GM12878 (cell line): ENCODE data around the gene SLC1A1. TPM values are rescaled to one million over a fixed set of nuclear protein-coding genes. Genes with fewer than 3 reads are reported as not detected.

Experiments
- ATAC-seq: fragments of 200-7000 bp; cut with Tn5 transposase; 3 replicates; pipeline ENCODE4 v1.9.1; 2020; ENCODE audit warnings: mild to moderate bottlenecking, moderate library complexity
- BruUV-seq: library from RNA; stranded (reverse); fragments of 400-500 nt; replicated peaks from 2 replicates; lab custom pipeline; 2021; lab: Mats Ljungman, UMichigan
- CTCF ChIA-PET: fragments of 300-600 bp; sonication (Branson Sonifier 250); formaldehyde crosslinking; extraction: SDS; loops from one replicate; lab custom pipeline; 2021; ENCODE audit warnings: inconsistent platforms; lab: Yijun Ruan, JAX
- POLR2A ChIA-PET: fragments of 350-600 bp; formaldehyde crosslinking; extraction: SDS; loops from one replicate; lab custom pipeline; 2021; ENCODE audit warnings: inconsistent platforms; lab: Charles Lee
- RAD21 ChIA-PET: fragments of 300-600 bp; sonication (Branson Sonifier 250); formaldehyde crosslinking; loops from one replicate; lab custom pipeline; 2023; ENCODE audit warnings: antibody characterized with exemption; ENCODE audit not compliant: unreplicated experiment; lab: Charles Lee
- SMC1A ChIA-PET: fragments of 300-600 bp; sonication (Branson Sonifier 250); formaldehyde crosslinking; loops from one replicate; lab custom pipeline; 2023; ENCODE audit not compliant: unreplicated experiment, uncharacterized antibody; lab: Charles Lee
- DNase-seq: peaks from one replicate; pipeline ENCODE4 v3.0.0-alpha.2; 2011; ENCODE audit warnings: low read depth, low spot score
- FAIRE-seq: peaks from 3 replicates; lab custom pipeline; 2011; peaks lifted over from hg19 to GRCh38; lab: Jason Lieb, UNC
- H2AFZ ChIP-seq: 2 replicates; pipeline ENCODE4 v1.6.0; 2011; ENCODE audit warnings: low read depth, low read length, control low read depth; ENCODE audit not compliant: control insufficient read depth
- H3K27ac ChIP-seq: 2 replicates; pipeline ENCODE4 v1.5.1; 2011; ENCODE audit warnings: control low read depth; ENCODE audit not compliant: control insufficient read depth, insufficient read depth
- H3K27me3 ChIP-seq, 2 experiments: replicated peaks in 1 of 2; 2 replicates each; pipeline versions ENCODE4 v1.6.0 to v1.6.1; 2011; ENCODE audit warnings: low read length in 1 of 2; ENCODE audit not compliant: control insufficient read depth in 2 of 2, insufficient read depth in 2 of 2
- H3K36me3 ChIP-seq, 2 experiments: 2 replicates each; pipeline ENCODE4 v1.5.1; 2011; ENCODE audit warnings: low read length in 1 of 2; ENCODE audit not compliant: control insufficient read depth in 2 of 2, insufficient read depth in 2 of 2
- H3K4me1 ChIP-seq: 2 replicates; pipeline ENCODE4 v1.6.1; 2011; ENCODE audit warnings: mild to moderate bottlenecking, low read length, moderate library complexity, mixed read lengths; ENCODE audit not compliant: control insufficient read depth, insufficient read depth
- H3K4me2 ChIP-seq: 2 replicates; pipeline ENCODE4 v1.6.0; 2011; ENCODE audit warnings: control low read depth; ENCODE audit not compliant: control insufficient read depth, insufficient read depth
- H3K4me3 ChIP-seq: fragments of 200-600 bp; sonication (generic); 2 replicates; pipeline ENCODE4 v1.5.1; 2016
- H3K79me2 ChIP-seq: 2 replicates; pipeline ENCODE4 v1.6.0; 2011; ENCODE audit warnings: low read length; ENCODE audit not compliant: control insufficient read depth, insufficient read depth
- H3K9ac ChIP-seq: 2 replicates; pipeline ENCODE4 v1.8.0; 2011; ENCODE audit warnings: low read length, control low read depth, mixed read lengths; ENCODE audit not compliant: control insufficient read depth, insufficient read depth
- H3K9me3 ChIP-seq: replicated peaks from 3 replicates; pipeline ENCODE4 v1.5.1; 2011; ENCODE audit warnings: mild to moderate bottlenecking, low read length; ENCODE audit not compliant: control insufficient read depth, insufficient read depth
- H4K20me1 ChIP-seq: 2 replicates; pipeline ENCODE4 v1.6.0; 2011; ENCODE audit not compliant: control insufficient read depth, insufficient read depth
- CHD4 ChIP-seq: fragments of 200-600 bp; sonication (generic); IDR thresholded peaks from 2 replicates; pipeline ENCODE4 v1.6.1; 2016; ENCODE audit warnings: mild to moderate bottlenecking
- CREM ChIP-seq: IDR thresholded peaks from 2 replicates; pipeline ENCODE4 v1.6.1; 2014; ENCODE audit warnings: antibody characterized with exemption, low read depth
- E2F4 ChIP-seq: IDR thresholded peaks from 2 replicates; pipeline ENCODE4 v1.6.1; 2012; ENCODE audit warnings: low read depth, low read length, improper control_type of control experiment
- ELK1 ChIP-seq: IDR thresholded peaks from 2 replicates; pipeline ENCODE4 v1.6.1; 2012; ENCODE audit warnings: low read depth, low read length, improper control_type of control experiment
- MEF2B ChIP-seq: fragments of 450-650 bp; IDR thresholded peaks from 2 replicates; pipeline ENCODE4 v1.6.1; 2018; ENCODE audit warnings: mild to moderate bottlenecking, moderate library complexity; ENCODE audit not compliant: partially characterized antibody, poor library complexity, severe bottlenecking
- MLLT1 ChIP-seq: fragments of 450-650 bp; IDR thresholded peaks from 2 replicates; pipeline ENCODE4 v1.6.1; 2016; ENCODE audit warnings: mild to moderate bottlenecking
- NBN ChIP-seq: fragments of 450-650 bp; IDR thresholded peaks from 2 replicates; pipeline ENCODE4 v1.6.1; 2016
- NFXL1 ChIP-seq: fragments of 450-650 bp; IDR thresholded peaks from 2 replicates; pipeline ENCODE4 v1.6.1; 2017; ENCODE audit warnings: antibody characterized with exemption, mild to moderate bottlenecking, borderline replicate concordance
- POLR2AphosphoS5 ChIP-seq: IDR thresholded peaks from 2 replicates; pipeline ENCODE4 v1.6.1; 2011; ENCODE audit warnings: mild to moderate bottlenecking, low read length, inconsistent platforms
- RFX5 ChIP-seq: IDR thresholded peaks from 2 replicates; pipeline ENCODE4 v1.6.1; 2011; ENCODE audit warnings: low read depth, low read length, improper control_type of control experiment
- SREBF2 ChIP-seq: IDR thresholded peaks from 2 replicates; pipeline ENCODE4 v1.6.1; 2012; ENCODE audit warnings: mild to moderate bottlenecking, low read length
- WGBS: methylation state at CpG from one replicate; pipeline ENCODE4 v1.1.6; 2016; ENCODE audit warnings: low lambda C conversion rate; ENCODE audit not compliant: insufficient replicate concordance, insufficient coverage; ENCODE audit errors: missing lambda C conversion rate; 5-methylcytosine and 5-hydroxymethylcytosine counted together
- in situ Hi-C: fragments of 300-500 bp; cut with MboI; formaldehyde crosslinking; loops from 9 replicates; pipeline ENCODE4 v1.14.3; 2018; ENCODE audit warnings: mixed read lengths
- intact Hi-C: fragments of 100-400 bp; cut with micrococcal nuclease; formaldehyde crosslinking; loops from one replicate; pipeline ENCODE4 v1.14.2; 2022; ENCODE audit not compliant: unreplicated experiment
- polyA plus RNA-seq, 11 experiments: library from polyadenylated mRNA; depleted of rRNA in 4 of 11; unstranded in 6 of 11; stranded (reverse) in 5 of 11; fragments of >200 nt; fragmentation: Nextera tagmentation in 4 of 11; fragmentation: Illumina TruSeq in 1 of 11; extraction: Ambion mirVana in 4 of 11; extraction: Trizol in 1 of 11; gene quantifications; 1 replicate in 1 of 11; 2 replicates in 10 of 11; pipeline versions ENCODE4 v1.2.1 to v1.2.3, GENCODE V29; 2011 to 2016; ENCODE audit warnings: inconsistent platforms in 2 of 11, missing spikeins in 2 of 11, low read depth in 1 of 11
- total RNA-seq, 4 experiments: library from RNA; depleted of rRNA in 3 of 4; stranded (reverse); fragments of >200 nt in 3 of 4; fragmentation: Illumina TruSeq in 1 of 4; extraction: Trizol in 1 of 4; gene quantifications; 2 replicates each; pipeline versions ENCODE4 v1.2.1 to v1.2.3, GENCODE V29; 2013 to 2021

Gene SLC1A1
- total and polyA plus RNA-seq, 10 of the 15 experiments (the other 5 are each of a cell fraction or from before 2014, with no cell fraction given): 4.2 to 24.9 (median 18.3) TPM

- intact Hi-C loops: no loop called here
- H3K79me2 ChIP-seq: no peaks in the 10 kb centered on the region
Measured at GRCh38 chr9:4541281-4541680, 51.0 kb downstream of the SLC1A1 start.

More at GRCh38 chr9:4541281-4541680, 51.0 kb downstream of the SLC1A1 start:
- DNase-seq: no peak
- H4K20me1 ChIP-seq: no peaks in the 10 kb centered on the region
- no peak for ATAC-seq
- in situ Hi-C loops: loop anchor here (10.0 kb wide), 1 partner anchor 156 kb away; no protein-coding TSS in a partner anchor
- no peak overlapping the region for H3K27ac ChIP-seq
- H2AFZ ChIP-seq: no peak overlapping the region
- BruUV-seq: no TSS peak
- TF ChIP-seq SREBF2 (no peak), NBN (no peak), ELK1 (no peak), RFX5 (no peak), MEF2B (no peak), NFXL1 (no peak), MLLT1 (no peak), POLR2AphosphoS5 (no peak), CREM (no peak), E2F4 (no peak), CHD4 (no peak)
- ChIA-PET POLR2A (interaction anchor here (0.7 kb wide), 1 partner anchor 98 kb away, joined by 3 read pairs; no protein-coding TSS in a partner anchor), CTCF (interaction anchor here (0.9 kb wide), 1 partner anchor 9 kb away, joined by 4 read pairs; no protein-coding TSS in a partner anchor), RAD21 (no interaction called here), SMC1A (interaction anchor here (0.7 to 3.9 kb wide), 4 partner anchors 8 to 75 kb away, joined by 3 to 18 read pairs (median 3); no protein-coding TSS in a partner anchor)
- no peaks in the 10 kb centered on the region for H3K36me3 ChIP-seq
- H3K9ac ChIP-seq: no peak overlapping the region
- FAIRE-seq: no peak
- 25% methylated on average over 3 of the region's 3 CpGs for WGBS
- H3K4me1 ChIP-seq: no peaks in the 10 kb centered on the region
- H3K9me3 ChIP-seq: no peaks in the 10 kb centered on the region
- H3K4me2 ChIP-seq: no peak overlapping the region
- H3K27me3 ChIP-seq: no peaks in the 10 kb centered on the region
- no peak overlapping the region for H3K4me3 ChIP-seq
